Liver (tissue), 3 donors: ENCODE measurements around the gene GREB1.

Experiments
- MAX ChIP-seq: IDR thresholded peaks from 2 replicates; pipeline ENCODE4 v1.6.1; 2016; ENCODE audit warnings: antibody characterized with exemption
- TAF1 ChIP-seq: conservative IDR thresholded peaks from 2 replicates; pipeline ENCODE4 v1.6.1; 2016; ENCODE audit warnings: antibody characterized with exemption, mild to moderate bottlenecking
- YY1 ChIP-seq: IDR thresholded peaks from 2 replicates; pipeline ENCODE4 v1.6.1; 2016; ENCODE audit warnings: antibody characterized with exemption, mild to moderate bottlenecking
- ZBTB33 ChIP-seq: IDR thresholded peaks from 2 replicates; pipeline ENCODE4 v1.6.1; 2016; ENCODE audit warnings: antibody characterized with exemption
- TF ChIP-seq, protein P1 (sequence below): fragments of 150-350 bp; IDR thresholded peaks from 2 replicates; pipeline ENCODE4 v1.5.1; 2017; ENCODE audit warnings: improper control_type of control experiment, low read depth, low read length; ENCODE audit not compliant: missing input control
- donor health status: healthy.
- donor health status: healthy.

DNA sequence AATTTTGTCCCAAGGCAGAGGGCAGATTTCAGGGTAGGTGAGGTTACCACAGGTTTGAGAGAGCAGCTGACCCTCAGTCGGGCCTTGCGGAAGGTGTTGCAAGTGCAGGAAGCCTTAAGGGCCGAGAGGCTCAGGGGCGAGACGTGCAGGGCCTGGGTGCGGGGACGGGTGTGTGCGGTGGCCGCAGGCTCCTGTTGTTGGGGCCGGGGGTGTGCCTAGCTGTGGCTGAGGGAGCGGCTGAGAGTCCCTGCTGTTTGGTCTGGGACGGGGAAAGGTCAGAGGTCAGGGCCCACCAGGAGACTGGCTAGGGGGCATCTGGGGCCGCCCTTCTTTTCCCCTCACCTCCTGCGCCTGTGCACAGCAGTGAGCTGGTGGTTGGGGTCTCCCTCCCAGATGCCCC is 83.7 kb downstream of the GREB1 start:
- TF ChIP-seq ZBTB33 (no peak), YY1 (no peak), MAX (no peak), TAF1 (no peak)
- TF ChIP-seq, protein P1, sequence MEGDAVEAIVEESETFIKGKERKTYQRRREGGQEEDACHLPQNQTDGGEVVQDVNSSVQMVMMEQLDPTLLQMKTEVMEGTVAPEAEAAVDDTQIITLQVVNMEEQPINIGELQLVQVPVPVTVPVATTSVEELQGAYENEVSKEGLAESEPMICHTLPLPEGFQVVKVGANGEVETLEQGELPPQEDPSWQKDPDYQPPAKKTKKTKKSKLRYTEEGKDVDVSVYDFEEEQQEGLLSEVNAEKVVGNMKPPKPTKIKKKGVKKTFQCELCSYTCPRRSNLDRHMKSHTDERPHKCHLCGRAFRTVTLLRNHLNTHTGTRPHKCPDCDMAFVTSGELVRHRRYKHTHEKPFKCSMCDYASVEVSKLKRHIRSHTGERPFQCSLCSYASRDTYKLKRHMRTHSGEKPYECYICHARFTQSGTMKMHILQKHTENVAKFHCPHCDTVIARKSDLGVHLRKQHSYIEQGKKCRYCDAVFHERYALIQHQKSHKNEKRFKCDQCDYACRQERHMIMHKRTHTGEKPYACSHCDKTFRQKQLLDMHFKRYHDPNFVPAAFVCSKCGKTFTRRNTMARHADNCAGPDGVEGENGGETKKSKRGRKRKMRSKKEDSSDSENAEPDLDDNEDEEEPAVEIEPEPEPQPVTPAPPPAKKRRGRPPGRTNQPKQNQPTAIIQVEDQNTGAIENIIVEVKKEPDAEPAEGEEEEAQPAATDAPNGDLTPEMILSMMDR, result no peak
